Neuronal stem cell (in vitro differentiated cells): ENCODE data around the gene PCBP3.

Experiments
- DNase-seq: peaks from one replicate; pipeline ENCODE4 v3.0.0-alpha.2; 2013; ENCODE audit warnings: low spot score
- H2AFZ ChIP-seq: one replicate; pipeline ENCODE4 v1.6.1; 2013; ENCODE audit warnings: mild to moderate bottlenecking, low read length, inconsistent platforms
- H2AK5ac ChIP-seq: 2 replicates; pipeline ENCODE4 v1.6.1; 2013; ENCODE audit warnings: low read depth, mild to moderate bottlenecking, inconsistent platforms, low read length, moderate library complexity, mixed read lengths
- H2BK120ac ChIP-seq: 2 replicates; pipeline ENCODE4 v1.6.1; 2013; ENCODE audit warnings: low read depth, mild to moderate bottlenecking, inconsistent platforms, low read length, moderate library complexity, mixed read lengths
- H2BK12ac ChIP-seq: one replicate; pipeline ENCODE4 v1.6.1; 2013; ENCODE audit warnings: low read length, inconsistent platforms
- H2BK15ac ChIP-seq: 2 replicates; pipeline ENCODE4 v1.6.1; 2013; ENCODE audit warnings: mild to moderate bottlenecking, low read length, inconsistent platforms, mixed read lengths
- H2BK5ac ChIP-seq: one replicate; pipeline ENCODE4 v1.6.1; 2013; ENCODE audit warnings: inconsistent platforms, mild to moderate bottlenecking, low read length, moderate library complexity
- H3K14ac ChIP-seq: one replicate; pipeline ENCODE4 v1.6.1; 2013; ENCODE audit warnings: low read length, inconsistent platforms
- H3K18ac ChIP-seq: 2 replicates; pipeline ENCODE4 v1.6.1; 2013; ENCODE audit warnings: low read length, inconsistent platforms
- H3K23ac ChIP-seq: 2 replicates; pipeline ENCODE4 v1.6.1; 2013; ENCODE audit warnings: low read depth, mild to moderate bottlenecking, mixed read lengths, low read length, inconsistent platforms; ENCODE audit not compliant: poor library complexity
- H3K27ac ChIP-seq: replicated peaks from 3 replicates; pipeline ENCODE4 v1.5.1; 2013; ENCODE audit warnings: low read length, inconsistent platforms
- H3K27me3 ChIP-seq, 3 experiments: 2 replicates each; pipeline ENCODE4 v1.6.1; 2013; ENCODE audit warnings: low read length in 3 of 3, mild to moderate bottlenecking in 2 of 3, inconsistent platforms in 1 of 3, low read depth in 1 of 3, mixed read lengths in 1 of 3, moderate library complexity in 1 of 3; ENCODE audit not compliant: control insufficient read depth in 3 of 3, insufficient read depth in 3 of 3
- H3K36me3 ChIP-seq, 2 donors: replicated peaks in 1 of 2; 2 replicates each; pipeline ENCODE4 v1.6.1; 2013; ENCODE audit warnings: low read length in 2 of 2; ENCODE audit not compliant: control insufficient read depth in 2 of 2, insufficient read depth in 2 of 2
- H3K4ac ChIP-seq: 2 replicates; pipeline ENCODE4 v1.6.1; 2013; ENCODE audit warnings: inconsistent platforms, mild to moderate bottlenecking, low read length, moderate library complexity
- H3K4me1 ChIP-seq, 2 donors: 1 replicate in 1 of 2; 2 replicates in 1 of 2; pipeline ENCODE4 v1.6.1; 2013; ENCODE audit warnings: low read length in 2 of 2, low read depth in 1 of 2; ENCODE audit not compliant: control insufficient read depth in 2 of 2, insufficient read depth in 1 of 2
- H3K4me2 ChIP-seq: one replicate; pipeline ENCODE4 v1.6.1; 2013; ENCODE audit warnings: mild to moderate bottlenecking, low read length, inconsistent platforms; ENCODE audit not compliant: insufficient read depth, poor library complexity, severe bottlenecking
- H3K4me3 ChIP-seq, 2 donors: 2 replicates each; pipeline ENCODE4 v1.5.1; 2013; ENCODE audit warnings: low read length in 2 of 2, mild to moderate bottlenecking in 2 of 2, inconsistent platforms in 1 of 2, moderate library complexity in 1 of 2
- H3K79me1 ChIP-seq: one replicate; pipeline ENCODE4 v1.6.1; 2013; ENCODE audit warnings: low read depth, mild to moderate bottlenecking, inconsistent platforms, low read length, moderate library complexity
- H3K9ac ChIP-seq: one replicate; pipeline ENCODE4 v1.6.1; 2013; ENCODE audit warnings: mild to moderate bottlenecking, low read depth, low read length, inconsistent platforms; ENCODE audit not compliant: poor library complexity
- H3K9me3 ChIP-seq, 2 donors: replicated peaks in 1 of 2; 2 replicates each; pipeline versions ENCODE3 to v1.6.1; 2013; ENCODE audit warnings: low read length in 2 of 2, mild to moderate bottlenecking in 2 of 2, inconsistent platforms in 1 of 2, low read depth in 1 of 2, mixed read lengths in 1 of 2, moderate library complexity in 1 of 2; ENCODE audit not compliant: control insufficient read depth in 2 of 2, insufficient read depth in 1 of 2
- H4K8ac ChIP-seq: one replicate; pipeline ENCODE4 v1.6.1; 2013; ENCODE audit warnings: low read depth, mild to moderate bottlenecking, inconsistent platforms, low read length, moderate library complexity
- H4K91ac ChIP-seq: one replicate; pipeline ENCODE4 v1.6.1; 2013; ENCODE audit warnings: low read length, low read depth, mild to moderate bottlenecking, inconsistent platforms; ENCODE audit not compliant: poor library complexity
- WGBS, 2 donors: extraction: QIAGEN DNeasy Blood & Tissue Kit; methylation state at CpG; one replicate each; pipeline ENCODE4 v1.1.7; 2013; ENCODE audit warnings: missing lambda C conversion rate in 2 of 2, mixed read lengths in 1 of 2; ENCODE audit not compliant: insufficient read length in 2 of 2, insufficient replicate concordance in 1 of 2; ENCODE audit errors: extremely low coverage in 2 of 2; 5-methylcytosine and 5-hydroxymethylcytosine counted together

PCBP3 gene

DNA sequence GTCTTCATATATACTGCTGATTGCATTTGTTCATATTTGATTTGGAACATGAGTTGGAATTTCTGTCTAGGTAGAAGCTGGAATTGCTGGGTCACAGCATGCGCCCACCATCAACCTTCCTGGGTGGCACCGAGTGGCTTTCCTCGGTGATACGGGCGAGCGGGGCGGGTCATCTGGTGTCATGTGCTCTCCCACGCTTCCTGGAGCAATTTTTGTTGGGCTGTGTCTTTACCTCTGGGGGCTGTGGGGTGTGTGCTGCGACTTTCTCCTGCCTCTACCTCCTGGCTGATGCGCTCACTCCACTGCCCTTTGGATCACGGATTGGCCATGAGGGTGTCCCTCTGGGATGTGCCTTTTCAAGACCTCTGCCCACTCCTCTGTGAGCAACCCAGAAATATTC lies 229.4 kb downstream of the PCBP3 start:
- DNase-seq, result no peak
- no peak overlapping the region for H3K27ac ChIP-seq
- no peak overlapping the region for H2AK5ac ChIP-seq
- H3K9ac ChIP-seq, result no peak overlapping the region
- H2BK120ac ChIP-seq, result no peak overlapping the region
- H3K23ac ChIP-seq, result no peak overlapping the region
- H2BK15ac ChIP-seq, result no peak overlapping the region
- H2BK5ac ChIP-seq, result no peak overlapping the region
- H3K14ac ChIP-seq, result no peak overlapping the region
- H3K36me3 ChIP-seq, result no peaks in the 10 kb centered on the region
- H4K91ac ChIP-seq, result no peak overlapping the region
- no peak overlapping the region for H3K18ac ChIP-seq
- H3K27me3 ChIP-seq, result peaks cover 0 to 25% (median 0%) of the 10 kb centered on the region in 3 experiments
- H3K9me3 ChIP-seq, result no peaks in the 10 kb centered on the region
- H3K4me2 ChIP-seq, result no peak overlapping the region
- H3K4ac ChIP-seq, result no peak overlapping the region
- H2BK12ac ChIP-seq, result no peak overlapping the region
- no peak overlapping the region for H3K4me3 ChIP-seq
- no peaks in the 10 kb centered on the region for H3K79me1 ChIP-seq
- H4K8ac ChIP-seq, result no peak overlapping the region
- H3K4me1 ChIP-seq, result peaks cover 13 to 23% of the 10 kb centered on the region in 2 donors
- no CpG with 5 or more reads among the region's 11 CpGs for WGBS, 2 donors
- H2AFZ ChIP-seq, result no peak overlapping the region

DNA sequence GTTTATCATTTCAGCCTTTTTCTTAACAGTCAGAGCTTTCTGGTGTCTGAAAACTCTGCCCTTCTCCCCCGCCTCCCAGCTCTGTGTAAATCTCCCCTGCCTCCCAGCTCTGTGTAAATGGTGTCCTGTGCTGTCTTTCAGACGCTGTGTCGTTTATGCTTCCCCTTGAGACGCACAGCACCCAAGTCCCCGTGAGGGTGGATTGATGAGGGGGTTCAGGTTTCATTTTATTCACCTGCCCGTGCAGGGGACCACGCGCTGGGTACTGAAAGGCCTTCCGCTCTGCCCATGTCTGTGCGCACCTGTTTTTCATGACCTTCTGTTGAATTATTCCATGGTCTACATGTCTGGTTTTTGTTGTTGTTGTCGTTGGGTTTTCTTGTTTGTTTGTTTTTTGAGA lies 229.9 kb downstream of the PCBP3 start:
- WGBS, 2 donors, result no CpG with 5 or more reads among the region's 11 CpGs
- Histone ChIP-seq H4K8ac (no peak overlapping the region), H3K23ac (no peak overlapping the region), H3K9me3 (no peaks in the 10 kb centered on the region), H3K9ac (no peak overlapping the region), H2AK5ac (no peak overlapping the region), H4K91ac (no peak overlapping the region), H3K27me3 (peaks cover 0 to 24% (median 0%) of the 10 kb centered on the region in 3 experiments), H3K4me1 (peaks cover 13 to 23% of the 10 kb centered on the region in 2 donors), H2BK120ac (no peak overlapping the region), H3K4me2 (no peak overlapping the region), H3K79me1 (no peaks in the 10 kb centered on the region), H2BK5ac (no peak overlapping the region), H3K36me3 (no peaks in the 10 kb centered on the region), H3K4ac (no peak overlapping the region), H3K14ac (no peak overlapping the region), H3K27ac (no peak overlapping the region), H2AFZ (no peak overlapping the region), H3K18ac (no peak overlapping the region), H2BK12ac (no peak overlapping the region), H2BK15ac (no peak overlapping the region), H3K4me3 (no peak overlapping the region)
- no peak for DNase-seq

DNA sequence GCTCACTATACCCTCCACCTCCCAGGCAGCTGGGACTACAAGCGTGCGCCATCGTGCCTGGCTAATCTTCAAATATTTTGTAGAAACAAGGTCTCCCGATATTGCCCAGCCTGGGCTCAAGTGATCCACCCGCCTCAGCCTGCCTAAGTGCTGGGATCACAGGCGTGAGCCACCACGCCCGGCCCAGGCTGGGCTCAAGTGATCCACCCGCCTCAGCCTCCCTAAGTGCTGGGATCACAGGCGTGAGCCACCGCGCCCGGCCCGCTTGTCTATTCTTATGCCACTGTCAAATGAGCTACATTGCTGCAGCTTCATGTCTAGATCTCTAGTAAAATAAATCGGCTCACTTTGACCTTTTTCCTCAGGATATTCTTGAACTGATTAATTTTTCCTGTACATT lies 230.3 kb downstream of the PCBP3 start:
- Histone ChIP-seq H3K4ac (no peak overlapping the region), H2AFZ (no peak overlapping the region), H3K79me1 (no peaks in the 10 kb centered on the region), H2BK5ac (no peak overlapping the region), H3K27me3 (peaks cover 0 to 23% (median 0%) of the 10 kb centered on the region in 3 experiments), H3K4me3 (no peak overlapping the region), H3K36me3 (no peaks in the 10 kb centered on the region), H3K4me1 (peaks cover 13 to 23% of the 10 kb centered on the region in 2 donors), H2BK15ac (no peak overlapping the region), H2BK120ac (no peak overlapping the region), H4K8ac (no peak overlapping the region), H2BK12ac (no peak overlapping the region), H3K9me3 (no peaks in the 10 kb centered on the region), H3K18ac (no peak overlapping the region), H3K23ac (no peak overlapping the region), H2AK5ac (no peak overlapping the region), H3K27ac (no peak overlapping the region), H3K4me2 (no peak overlapping the region), H4K91ac (no peak overlapping the region), H3K14ac (no peak overlapping the region), H3K9ac (no peak overlapping the region)
- no CpG with 5 or more reads among the region's 15 CpGs for WGBS, 2 donors
- no peak for DNase-seq

DNA sequence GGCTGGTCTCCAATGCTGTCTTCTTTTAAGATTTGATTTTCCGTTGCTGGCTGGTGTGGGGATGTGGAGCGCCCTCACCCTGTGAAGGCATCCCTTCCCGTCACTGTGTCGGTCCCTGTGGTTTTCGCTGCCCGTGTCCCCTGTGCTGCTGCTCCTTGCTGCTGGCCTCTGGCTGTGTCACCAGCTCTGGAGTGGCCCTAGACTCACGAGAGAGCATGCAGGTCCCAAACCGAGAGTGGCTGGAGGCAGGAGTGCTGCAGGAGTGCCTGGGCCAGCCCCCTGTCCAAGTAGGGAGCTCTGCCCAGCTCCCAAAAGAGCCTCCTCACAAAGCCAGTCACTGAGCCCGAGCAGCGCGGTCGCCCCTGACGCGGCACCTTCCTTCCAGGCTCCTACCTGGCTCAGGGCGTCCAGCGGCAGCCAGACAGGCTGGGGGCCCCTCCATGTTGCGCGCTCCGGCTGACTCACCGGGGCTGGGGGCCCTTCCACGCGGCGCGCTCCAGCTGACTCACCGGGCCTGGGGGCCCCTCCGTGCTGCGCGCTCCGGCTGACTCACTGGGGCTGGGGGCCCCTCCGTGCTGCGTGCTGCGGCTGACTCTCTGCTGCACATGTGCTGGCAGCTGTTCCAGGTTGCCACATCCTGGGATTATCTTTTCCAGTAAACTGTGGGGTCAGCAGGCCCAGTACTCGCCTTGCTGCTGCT lies 231.3 kb downstream of the PCBP3 start:
- Histone ChIP-seq H3K18ac (peak overlapping the region; percentile 85), H2AK5ac (peak overlapping the region; percentile 89), H4K91ac (peak overlapping the region; percentile 89), H2BK12ac (peak overlapping the region; percentile 49), H2BK15ac (peak overlapping the region; percentile 62), H3K4me2 (no peak overlapping the region), H3K4ac (peak overlapping the region; percentile 30), H3K79me1 (no peaks in the 10 kb centered on the region), H3K23ac (peak overlapping the region; percentile 40), H3K27me3 (peaks cover 0 to 30% (median 0%) of the 10 kb centered on the region in 3 experiments), H2BK5ac (peak overlapping the region; percentile 56), H3K4me1 (peaks cover 13 to 23% of the 10 kb centered on the region in 2 donors), H2AFZ (peak overlapping the region; percentile 45), H3K27ac (no peak overlapping the region), H3K9me3 (no peaks in the 10 kb centered on the region), H3K9ac (peak overlapping the region; percentile 16), H3K4me3 (no peak overlapping the region), H4K8ac (peak overlapping the region; percentile 7), H2BK120ac (no peak overlapping the region), H3K14ac (no peak overlapping the region), H3K36me3 (no peaks in the 10 kb centered on the region)
- no peak for DNase-seq
- no CpG with 5 or more reads among the region's 33 CpGs for WGBS, 2 donors
